GM23338 (cell line): ENCODE results near the gene PTS. TPM values are rescaled to one million over a fixed set of nuclear protein-coding genes. Genes with fewer than 3 reads are reported as not detected.
A peak's percentile ranks its signal among the peaks of the same experiment; 100 is the strongest.

Experiments
- ATAC-seq: fragments of 200-7000 bp; cut with Tn5 transposase; 3 replicates; pipeline ENCODE4 v1.9.1; 2020
- DNase-seq: peaks from one replicate; pipeline ENCODE4 v3.0.0-alpha.2; 2015; ENCODE audit warnings: low spot score
- H2AFZ ChIP-seq: fragments of 200-600 bp; sonication (generic); 2 replicates; pipeline ENCODE4 v1.8.0; 2016; ENCODE audit warnings: antibody characterized with exemption, mild to moderate bottlenecking, moderate library complexity
- H3F3A ChIP-seq: fragments of 200-600 bp; sonication (generic); replicated peaks from 2 replicates; pipeline ENCODE4 v1.8.0; 2017; ENCODE audit warnings: antibody characterized with exemption, mixed run types, low read depth
- H3K27ac ChIP-seq: fragments of 200-600 bp; sonication (generic); 2 replicates; pipeline ENCODE4 v1.6.1; 2016; ENCODE audit warnings: low read depth
- H3K27me3 ChIP-seq: fragments of 200-600 bp; sonication (generic); 2 replicates; pipeline ENCODE4 v1.8.0; 2016; ENCODE audit warnings: mild to moderate bottlenecking, mixed run types, moderate library complexity; ENCODE audit not compliant: insufficient read depth
- H3K36me3 ChIP-seq: fragments of 200-600 bp; sonication (generic); 2 replicates; pipeline ENCODE4 v1.8.0; 2016; ENCODE audit warnings: mild to moderate bottlenecking; ENCODE audit not compliant: insufficient read depth
- H3K4me1 ChIP-seq: fragments of 200-600 bp; sonication (generic); 2 replicates; pipeline ENCODE4 v1.8.0; 2016; ENCODE audit warnings: mild to moderate bottlenecking, moderate library complexity; ENCODE audit not compliant: insufficient read depth
- H3K4me2 ChIP-seq: fragments of 200-600 bp; sonication (generic); 2 replicates; pipeline ENCODE4 v1.7.1; 2017; ENCODE audit warnings: mixed run types
- H3K4me3 ChIP-seq: fragments of 200-600 bp; sonication (generic); 2 replicates; pipeline ENCODE4 v1.6.1; 2016; ENCODE audit warnings: mixed run types
- H3K79me2 ChIP-seq: fragments of 200-600 bp; sonication (generic); replicated peaks from 2 replicates; pipeline ENCODE4 v1.8.0; 2017; ENCODE audit warnings: mild to moderate bottlenecking; ENCODE audit not compliant: insufficient read depth
- H3K9me2 ChIP-seq: fragments of 200-600 bp; sonication (generic); 2 replicates; pipeline ENCODE4 v1.8.0; 2017; ENCODE audit not compliant: insufficient read depth
- H4K20me1 ChIP-seq: fragments of 200-600 bp; sonication (generic); replicated peaks from 2 replicates; pipeline ENCODE4 v1.8.0; 2017; ENCODE audit warnings: mild to moderate bottlenecking; ENCODE audit not compliant: insufficient read depth
- H3K27ac Mint-ChIP-seq: 2 replicates; pipeline ENCODE4 v1.8.0; 2020; ENCODE audit warnings: inconsistent platforms, mild to moderate bottlenecking, moderate library complexity, mixed read lengths
- H3K27me3 Mint-ChIP-seq: 3 replicates; pipeline ENCODE4 v1.8.0; 2022; ENCODE audit warnings: low read depth, mild to moderate bottlenecking, moderate library complexity, mixed read lengths, inconsistent platforms; ENCODE audit not compliant: insufficient read depth, poor library complexity
- H3K36me3 Mint-ChIP-seq: 3 replicates; pipeline ENCODE4 v1.8.0; 2021; ENCODE audit warnings: low read depth, mild to moderate bottlenecking, inconsistent platforms, moderate library complexity, mixed read lengths
- H3K4me1 Mint-ChIP-seq: 3 replicates; pipeline ENCODE4 v1.8.0; 2020; ENCODE audit warnings: mild to moderate bottlenecking, inconsistent platforms, mixed read lengths
- H3K4me3 Mint-ChIP-seq: 3 replicates; pipeline ENCODE4 v1.8.0; 2021; ENCODE audit warnings: moderate library complexity, mild to moderate bottlenecking, inconsistent platforms, mixed read lengths
- H3K9me3 Mint-ChIP-seq: 3 replicates; pipeline ENCODE4 v1.8.0; 2020; ENCODE audit warnings: moderate library complexity, mild to moderate bottlenecking, inconsistent platforms, mixed read lengths
- JUNB ChIP-seq: IDR thresholded peaks from one replicate; pipeline ENCODE4 v1.6.1; 2016; ENCODE audit warnings: antibody characterized with exemption; ENCODE audit not compliant: unreplicated experiment
- ZNF331 ChIP-seq: fragments of 250-450 bp; sonication (Bioruptor Pico); IDR thresholded peaks from 2 replicates; pipeline ENCODE4 v1.5.0; 2020; ENCODE audit warnings: low read depth, mild to moderate bottlenecking, moderate library complexity
- polyA plus RNA-seq: library from polyadenylated mRNA; unstranded; fragments of >200 nt; fragmentation: Nextera tagmentation; extraction: Ambion mirVana; gene quantifications from 2 replicates; pipeline ENCODE4 v1.2.1, GENCODE V29; 2016
- total RNA-seq: library from RNA; depleted of rRNA; stranded (reverse); fragments of >200 nt; shearing (Covaris generic); gene quantifications from 2 replicates; pipeline ENCODE4 v1.2.3, GENCODE V29; 2014
- TF ChIP-seq, protein P1 (sequence below), 2 experiments: fragments of 200-600 bp in 1 of 2; sonication (generic) in 1 of 2; conservative IDR thresholded peaks; 2 replicates each; pipeline versions ENCODE4 v1.5.1 to v1.6.1; 2016 to 2017; ENCODE audit warnings: antibody characterized with exemption in 2 of 2, low read depth in 2 of 2, mild to moderate bottlenecking in 2 of 2, moderate library complexity in 1 of 2
- TF ChIP-seq, protein P2 (sequence below): IDR thresholded peaks from 2 replicates; pipeline ENCODE4 v1.6.1; 2016; ENCODE audit warnings: antibody characterized with exemption
- TF ChIP-seq, protein P3 (sequence below): fragments of 250-450 bp; sonication (Bioruptor Pico); IDR thresholded peaks from 2 replicates; pipeline ENCODE4 v1.5.0; 2020; ENCODE audit warnings: mild to moderate bottlenecking, moderate library complexity

Gene PTS
- total and polyA plus RNA-seq, 2 experiments from 2014 or later = 19.9 to 85.5 TPM

DNA sequence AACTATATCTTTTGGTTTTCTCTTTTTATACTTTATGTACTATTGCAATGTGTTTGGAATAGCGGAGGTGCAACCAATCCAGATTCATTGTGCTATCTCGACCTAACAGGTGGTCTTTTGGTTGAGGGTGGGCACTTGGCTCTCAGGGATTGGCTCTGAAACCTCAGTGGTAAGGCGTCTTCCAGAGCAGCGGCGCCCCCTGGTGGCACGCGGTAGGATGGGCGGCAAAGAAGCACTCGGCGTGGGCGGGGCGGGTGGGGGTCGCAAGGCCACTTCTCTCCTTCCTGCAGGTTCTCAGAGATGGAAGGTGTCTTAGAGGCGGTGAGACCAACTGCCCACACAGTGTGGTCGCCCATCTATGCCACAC, 53.7 kb downstream of the PTS start:
- Mint-ChIP-seq H3K4me1 (peaks cover 14% of the 10 kb centered on the region), H3K27ac (no peak overlapping the region), H3K27me3 (peaks cover 13% of the 10 kb centered on the region), H3K36me3 (no peaks in the 10 kb centered on the region), H3K9me3 (no peaks in the 10 kb centered on the region), H3K4me3 (peak overlapping the region; percentile 72; the same call in 2 of the 3 replicates)
- ATAC-seq (peak; percentile 85), DNase-seq (peak; percentile 82)
- Histone ChIP-seq H3F3A (no peaks in the 10 kb centered on the region), H3K9me2 (no peaks in the 10 kb centered on the region), H3K4me1 (peaks cover 10% of the 10 kb centered on the region), H3K79me2 (no peaks in the 10 kb centered on the region), H3K4me2 (peak overlapping the region; percentile 78), H3K27ac (no peak overlapping the region), H4K20me1 (no peaks in the 10 kb centered on the region), H3K4me3 (peak overlapping the region; percentile 52), H3K36me3 (no peaks in the 10 kb centered on the region), H3K27me3 (no peaks in the 10 kb centered on the region), H2AFZ (peak overlapping the region; percentile 99)
- no peak for TF ChIP-seq JUNB
- TF ChIP-seq, protein P1, sequence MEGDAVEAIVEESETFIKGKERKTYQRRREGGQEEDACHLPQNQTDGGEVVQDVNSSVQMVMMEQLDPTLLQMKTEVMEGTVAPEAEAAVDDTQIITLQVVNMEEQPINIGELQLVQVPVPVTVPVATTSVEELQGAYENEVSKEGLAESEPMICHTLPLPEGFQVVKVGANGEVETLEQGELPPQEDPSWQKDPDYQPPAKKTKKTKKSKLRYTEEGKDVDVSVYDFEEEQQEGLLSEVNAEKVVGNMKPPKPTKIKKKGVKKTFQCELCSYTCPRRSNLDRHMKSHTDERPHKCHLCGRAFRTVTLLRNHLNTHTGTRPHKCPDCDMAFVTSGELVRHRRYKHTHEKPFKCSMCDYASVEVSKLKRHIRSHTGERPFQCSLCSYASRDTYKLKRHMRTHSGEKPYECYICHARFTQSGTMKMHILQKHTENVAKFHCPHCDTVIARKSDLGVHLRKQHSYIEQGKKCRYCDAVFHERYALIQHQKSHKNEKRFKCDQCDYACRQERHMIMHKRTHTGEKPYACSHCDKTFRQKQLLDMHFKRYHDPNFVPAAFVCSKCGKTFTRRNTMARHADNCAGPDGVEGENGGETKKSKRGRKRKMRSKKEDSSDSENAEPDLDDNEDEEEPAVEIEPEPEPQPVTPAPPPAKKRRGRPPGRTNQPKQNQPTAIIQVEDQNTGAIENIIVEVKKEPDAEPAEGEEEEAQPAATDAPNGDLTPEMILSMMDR (conservative IDR thresholded peaks at IDR 0.05; ENCODE audit: low read depth in 2 of 2) = peak; percentile 51 to 91

DNA sequence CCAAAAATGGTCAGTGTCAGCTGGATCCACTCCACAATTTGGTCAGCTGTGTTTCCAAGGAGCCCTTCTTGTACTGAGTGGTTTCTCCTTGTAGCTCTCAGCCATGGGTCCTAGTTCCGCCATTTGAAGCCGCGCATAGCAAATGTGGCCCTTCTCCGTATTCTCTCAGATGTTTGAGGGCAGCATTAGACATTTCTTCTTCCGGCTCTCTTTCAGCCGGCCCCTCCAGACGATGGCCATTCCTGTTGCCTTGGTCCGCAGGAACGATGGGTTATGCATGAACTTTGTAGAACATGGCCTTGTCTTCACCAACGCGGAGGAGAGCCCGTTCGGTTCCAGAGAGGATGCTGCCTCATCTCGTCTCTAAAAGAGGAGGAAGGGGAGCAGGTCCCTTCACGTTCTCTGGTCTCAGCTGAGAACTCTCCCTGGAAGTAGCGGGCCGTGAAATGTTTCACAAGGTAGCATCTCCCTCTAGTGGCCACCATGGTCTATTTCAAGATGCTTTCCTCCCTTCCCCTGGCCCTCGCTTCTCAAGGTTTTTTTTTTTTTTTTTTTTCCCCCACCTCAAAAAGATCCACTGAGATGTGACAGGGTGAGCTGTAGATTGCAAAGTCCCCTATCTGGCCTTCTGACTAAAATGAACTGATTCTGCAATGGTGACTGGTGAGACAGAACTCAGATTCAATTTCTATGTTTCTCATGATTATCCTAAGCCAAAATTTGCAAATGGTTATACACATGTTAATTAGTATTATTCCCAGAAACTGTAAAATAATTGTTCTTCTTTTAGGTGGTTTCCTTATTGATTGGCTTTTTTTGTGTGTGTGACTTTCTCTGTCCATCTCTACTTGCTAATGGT, 54.3 kb downstream of the PTS start:
- H3K9me3 Mint-ChIP-seq = no peaks in the 10 kb centered on the region
- TF ChIP-seq, protein P2, sequence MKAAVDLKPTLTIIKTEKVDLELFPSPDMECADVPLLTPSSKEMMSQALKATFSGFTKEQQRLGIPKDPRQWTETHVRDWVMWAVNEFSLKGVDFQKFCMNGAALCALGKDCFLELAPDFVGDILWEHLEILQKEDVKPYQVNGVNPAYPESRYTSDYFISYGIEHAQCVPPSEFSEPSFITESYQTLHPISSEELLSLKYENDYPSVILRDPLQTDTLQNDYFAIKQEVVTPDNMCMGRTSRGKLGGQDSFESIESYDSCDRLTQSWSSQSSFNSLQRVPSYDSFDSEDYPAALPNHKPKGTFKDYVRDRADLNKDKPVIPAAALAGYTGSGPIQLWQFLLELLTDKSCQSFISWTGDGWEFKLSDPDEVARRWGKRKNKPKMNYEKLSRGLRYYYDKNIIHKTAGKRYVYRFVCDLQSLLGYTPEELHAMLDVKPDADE = 0 out of 2 replicates have a peak, but pooled peaks have one; percentile 22
- no peak for TF ChIP-seq ZNF331 (CRISPR knock-in tag)
- TF ChIP-seq, protein P3, sequence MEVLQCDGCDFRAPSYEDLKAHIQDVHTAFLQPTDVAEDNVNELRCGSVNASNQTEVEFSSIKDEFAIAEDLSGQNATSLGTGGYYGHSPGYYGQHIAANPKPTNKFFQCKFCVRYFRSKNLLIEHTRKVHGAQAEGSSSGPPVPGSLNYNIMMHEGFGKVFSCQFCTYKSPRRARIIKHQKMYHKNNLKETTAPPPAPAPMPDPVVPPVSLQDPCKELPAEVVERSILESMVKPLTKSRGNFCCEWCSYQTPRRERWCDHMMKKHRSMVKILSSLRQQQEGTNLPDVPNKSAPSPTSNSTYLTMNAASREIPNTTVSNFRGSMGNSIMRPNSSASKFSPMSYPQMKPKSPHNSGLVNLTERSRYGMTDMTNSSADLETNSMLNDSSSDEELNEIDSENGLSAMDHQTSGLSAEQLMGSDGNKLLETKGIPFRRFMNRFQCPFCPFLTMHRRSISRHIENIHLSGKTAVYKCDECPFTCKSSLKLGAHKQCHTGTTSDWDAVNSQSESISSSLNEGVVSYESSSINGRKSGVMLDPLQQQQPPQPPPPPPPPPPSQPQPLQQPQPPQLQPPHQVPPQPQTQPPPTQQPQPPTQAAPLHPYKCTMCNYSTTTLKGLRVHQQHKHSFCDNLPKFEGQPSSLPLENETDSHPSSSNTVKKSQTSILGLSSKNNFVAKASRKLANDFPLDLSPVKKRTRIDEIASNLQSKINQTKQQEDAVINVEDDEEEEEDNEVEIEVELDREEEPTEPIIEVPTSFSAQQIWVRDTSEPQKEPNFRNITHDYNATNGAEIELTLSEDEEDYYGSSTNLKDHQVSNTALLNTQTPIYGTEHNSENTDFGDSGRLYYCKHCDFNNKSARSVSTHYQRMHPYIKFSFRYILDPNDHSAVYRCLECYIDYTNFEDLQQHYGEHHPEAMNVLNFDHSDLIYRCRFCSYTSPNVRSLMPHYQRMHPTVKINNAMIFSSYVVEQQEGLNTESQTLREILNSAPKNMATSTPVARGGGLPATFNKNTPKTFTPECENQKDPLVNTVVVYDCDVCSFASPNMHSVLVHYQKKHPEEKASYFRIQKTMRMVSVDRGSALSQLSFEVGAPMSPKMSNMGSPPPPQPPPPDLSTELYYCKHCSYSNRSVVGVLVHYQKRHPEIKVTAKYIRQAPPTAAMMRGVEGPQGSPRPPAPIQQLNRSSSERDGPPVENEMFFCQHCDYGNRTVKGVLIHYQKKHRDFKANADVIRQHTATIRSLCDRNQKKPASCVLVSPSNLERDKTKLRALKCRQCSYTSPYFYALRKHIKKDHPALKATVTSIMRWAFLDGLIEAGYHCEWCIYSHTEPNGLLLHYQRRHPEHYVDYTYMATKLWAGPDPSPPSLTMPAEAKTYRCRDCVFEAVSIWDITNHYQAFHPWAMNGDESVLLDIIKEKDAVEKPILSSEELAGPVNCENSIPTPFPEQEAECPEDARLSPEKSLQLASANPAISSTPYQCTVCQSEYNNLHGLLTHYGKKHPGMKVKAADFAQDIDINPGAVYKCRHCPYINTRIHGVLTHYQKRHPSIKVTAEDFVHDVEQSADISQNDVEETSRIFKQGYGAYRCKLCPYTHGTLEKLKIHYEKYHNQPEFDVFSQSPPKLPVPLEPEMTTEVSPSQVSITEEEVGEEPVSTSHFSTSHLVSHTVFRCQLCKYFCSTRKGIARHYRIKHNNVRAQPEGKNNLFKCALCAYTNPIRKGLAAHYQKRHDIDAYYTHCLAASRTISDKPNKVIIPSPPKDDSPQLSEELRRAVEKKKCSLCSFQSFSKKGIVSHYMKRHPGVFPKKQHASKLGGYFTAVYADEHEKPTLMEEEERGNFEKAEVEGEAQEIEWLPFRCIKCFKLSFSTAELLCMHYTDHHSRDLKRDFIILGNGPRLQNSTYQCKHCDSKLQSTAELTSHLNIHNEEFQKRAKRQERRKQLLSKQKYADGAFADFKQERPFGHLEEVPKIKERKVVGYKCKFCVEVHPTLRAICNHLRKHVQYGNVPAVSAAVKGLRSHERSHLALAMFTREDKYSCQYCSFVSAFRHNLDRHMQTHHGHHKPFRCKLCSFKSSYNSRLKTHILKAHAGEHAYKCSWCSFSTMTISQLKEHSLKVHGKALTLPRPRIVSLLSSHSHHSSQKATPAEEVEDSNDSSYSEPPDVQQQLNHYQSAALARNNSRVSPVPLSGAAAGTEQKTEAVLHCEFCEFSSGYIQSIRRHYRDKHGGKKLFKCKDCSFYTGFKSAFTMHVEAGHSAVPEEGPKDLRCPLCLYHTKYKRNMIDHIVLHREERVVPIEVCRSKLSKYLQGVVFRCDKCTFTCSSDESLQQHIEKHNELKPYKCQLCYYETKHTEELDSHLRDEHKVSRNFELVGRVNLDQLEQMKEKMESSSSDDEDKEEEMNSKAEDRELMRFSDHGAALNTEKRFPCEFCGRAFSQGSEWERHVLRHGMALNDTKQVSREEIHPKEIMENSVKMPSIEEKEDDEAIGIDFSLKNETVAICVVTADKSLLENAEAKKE (CRISPR knock-in tag) = 0 out of 2 replicates have a peak, but pooled peaks have one; percentile 1
- TF ChIP-seq, protein P1 (conservative IDR thresholded peaks at IDR 0.05; ENCODE audit: low read depth in 2 of 2) = peak; percentile 77 to 87
- H4K20me1 ChIP-seq = no peaks in the 10 kb centered on the region
- peak overlapping the region; percentile 99 for H2AFZ ChIP-seq
- peak overlapping the region; percentile 52 for H3K4me3 ChIP-seq
- no peaks in the 10 kb centered on the region for H3K36me3 Mint-ChIP-seq
- ATAC-seq (peak; percentile 90), DNase-seq (peak; percentile 95)
- peaks cover 7% of the 10 kb centered on the region for H3K4me1 ChIP-seq
- H3K4me1 Mint-ChIP-seq = peaks cover 11% of the 10 kb centered on the region; the same call in 2 of the 3 replicates
- peaks cover 16% of the 10 kb centered on the region for H3K27me3 Mint-ChIP-seq
- H3K27ac Mint-ChIP-seq = no peak overlapping the region
- H3K27ac ChIP-seq = no peak overlapping the region
- H3K27me3 ChIP-seq = no peaks in the 10 kb centered on the region
- H3K9me2 ChIP-seq = no peaks in the 10 kb centered on the region
- no peaks in the 10 kb centered on the region for H3F3A ChIP-seq
- H3K79me2 ChIP-seq = no peaks in the 10 kb centered on the region
- no peaks in the 10 kb centered on the region for H3K36me3 ChIP-seq
- H3K4me2 ChIP-seq = peak overlapping the region; percentile 78
- peak overlapping the region; percentile 72 for H3K4me3 Mint-ChIP-seq
